CD4-positive, alpha-beta memory T cell (primary cell): ENCODE results near the gene PTPRR. TPM values are rescaled to one million over a fixed set of nuclear protein-coding genes. Genes with fewer than 3 reads are reported as not detected.

Experiments used
- CTCF ChIA-PET: fragments of 350-600 bp; sonication (Branson Sonifier 250); formaldehyde crosslinking; loops from one replicate; lab custom pipeline; 2021; ENCODE audit warnings: inconsistent platforms; ENCODE audit not compliant: partially characterized antibody; lab: Charles Lee
- POLR2A ChIA-PET: fragments of 350-600 bp; sonication (Branson Sonifier 250); formaldehyde crosslinking; loops from one replicate; lab custom pipeline; 2021; ENCODE audit not compliant: partially characterized antibody; lab: Charles Lee
- DNase-seq, 5 donors: peaks; one replicate each; pipeline versions ENCODE4 v3.0.0 to v3.0.0-alpha.2; 2020 to 2022; ENCODE audit warnings: mixed read lengths in 1 of 5
- H3K27ac ChIP-seq: one replicate; pipeline ENCODE4 v1.7.0; 2013; ENCODE audit warnings: low read depth, low read length
- H3K27me3 ChIP-seq: 2 replicates; pipeline ENCODE4 v1.7.0; 2013; ENCODE audit warnings: mild to moderate bottlenecking, low read length, moderate library complexity; ENCODE audit not compliant: insufficient read depth
- H3K36me3 ChIP-seq: 2 replicates; pipeline ENCODE4 v1.7.0; 2013; ENCODE audit warnings: mild to moderate bottlenecking, low read length, moderate library complexity; ENCODE audit not compliant: insufficient read depth
- H3K4me1 ChIP-seq: 2 replicates; pipeline ENCODE4 v1.7.0; 2013; ENCODE audit warnings: mild to moderate bottlenecking, low read length, moderate library complexity; ENCODE audit not compliant: insufficient read depth
- H3K4me3 ChIP-seq, 2 donors: one replicate each; pipeline ENCODE4 v1.7.0; 2013; ENCODE audit warnings: low read length in 2 of 2, mild to moderate bottlenecking in 1 of 2
- H3K9me3 ChIP-seq, 2 donors: one replicate each; pipeline ENCODE4 v1.7.0; 2013; ENCODE audit warnings: low read length in 2 of 2, control low read depth in 1 of 2; ENCODE audit not compliant: control insufficient read depth in 1 of 2
- H3K27ac Mint-ChIP-seq, 7 donors: one replicate each; pipeline ENCODE4 v1.8.0; 2020 to 2021; ENCODE audit warnings: mixed read lengths in 7 of 7, mild to moderate bottlenecking in 6 of 7, inconsistent platforms in 3 of 7, moderate library complexity in 3 of 7
- H3K27me3 Mint-ChIP-seq, 2 donors: one replicate each; pipeline ENCODE4 v1.8.0; 2020 to 2021; ENCODE audit warnings: mixed read lengths in 2 of 2
- H3K36me3 Mint-ChIP-seq, 2 donors: one replicate each; pipeline ENCODE4 v1.8.0; 2020 to 2021; ENCODE audit warnings: mixed read lengths in 2 of 2, inconsistent platforms in 1 of 2, mild to moderate bottlenecking in 1 of 2
- H3K4me1 Mint-ChIP-seq, 4 donors: one replicate each; pipeline ENCODE4 v1.8.0; 2020 to 2021; ENCODE audit warnings: mixed read lengths in 4 of 4, mild to moderate bottlenecking in 1 of 4
- H3K4me3 Mint-ChIP-seq, 8 donors: one replicate each; pipeline ENCODE4 v1.8.0; 2020 to 2021; ENCODE audit warnings: mixed read lengths in 8 of 8, mild to moderate bottlenecking in 7 of 8, moderate library complexity in 6 of 8, inconsistent platforms in 3 of 8
- H3K9me3 Mint-ChIP-seq, 8 donors: one replicate each; pipeline ENCODE4 v1.8.0; 2020 to 2021; ENCODE audit warnings: mixed read lengths in 8 of 8, mild to moderate bottlenecking in 5 of 8, inconsistent platforms in 3 of 8, moderate library complexity in 1 of 8
- intact Hi-C: fragments of 100-400 bp; cut with micrococcal nuclease; formaldehyde crosslinking; loops from one replicate; pipeline ENCODE4 v1.15.1; 2023
- polyA plus RNA-seq, 2 donors: library from polyadenylated mRNA; unstranded; fragments of 300-500 nt; fragmentation: Illumina TruSeq; gene quantifications; one replicate each; pipeline ENCODE4 v1.2.3, GENCODE V29; 2021
- total RNA-seq, 2 experiments: library from RNA; stranded (reverse); gene quantifications; one replicate each; pipeline ENCODE4 v1.2.3, GENCODE V29; 2021

Gene PTPRR
- total and polyA plus RNA-seq, 4 experiments from 2014 or later: not detected

DNA sequence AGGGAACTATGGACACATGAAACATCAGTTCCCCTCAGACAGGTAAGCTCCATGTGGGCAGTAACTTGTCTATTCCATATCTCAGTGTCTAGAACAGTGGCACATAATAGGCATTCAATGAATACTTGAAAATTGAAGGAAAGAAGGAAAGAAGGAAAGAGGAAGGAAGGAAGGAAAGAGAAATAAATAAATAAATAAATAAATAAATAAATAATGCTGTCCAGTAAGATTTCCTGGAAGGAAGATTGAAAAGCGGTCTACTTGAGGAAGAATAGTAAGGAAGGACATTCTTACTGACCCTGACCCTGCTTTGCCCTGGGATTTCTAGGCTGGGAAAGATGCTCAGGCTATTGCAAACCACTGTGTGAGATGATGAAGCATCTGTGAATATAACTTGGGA, 91.5 kb downstream of the PTPRR start:
- intact Hi-C loops: no loop called here
- H3K4me1 Mint-ChIP-seq: no peaks in the 10 kb centered on the region
- Histone ChIP-seq H3K9me3 (no peaks in the 10 kb centered on the region), H3K27me3 (no peaks in the 10 kb centered on the region), H3K4me1 (no peaks in the 10 kb centered on the region), H3K27ac (no peak overlapping the region), H3K36me3 (no peaks in the 10 kb centered on the region), H3K4me3 (no peak overlapping the region)
- H3K27me3 Mint-ChIP-seq: peaks cover 0 to 2% of the 10 kb centered on the region in 2 donors
- peaks cover 0 to 2% (median 0%) of the 10 kb centered on the region in 8 donors for H3K9me3 Mint-ChIP-seq
- CTCF ChIA-PET: no interaction called here
- H3K36me3 Mint-ChIP-seq: no peaks in the 10 kb centered on the region
- H3K4me3 Mint-ChIP-seq: no peak overlapping the region
- no peak for DNase-seq
- POLR2A ChIA-PET: no interaction called here
- no peak overlapping the region for H3K27ac Mint-ChIP-seq

DNA sequence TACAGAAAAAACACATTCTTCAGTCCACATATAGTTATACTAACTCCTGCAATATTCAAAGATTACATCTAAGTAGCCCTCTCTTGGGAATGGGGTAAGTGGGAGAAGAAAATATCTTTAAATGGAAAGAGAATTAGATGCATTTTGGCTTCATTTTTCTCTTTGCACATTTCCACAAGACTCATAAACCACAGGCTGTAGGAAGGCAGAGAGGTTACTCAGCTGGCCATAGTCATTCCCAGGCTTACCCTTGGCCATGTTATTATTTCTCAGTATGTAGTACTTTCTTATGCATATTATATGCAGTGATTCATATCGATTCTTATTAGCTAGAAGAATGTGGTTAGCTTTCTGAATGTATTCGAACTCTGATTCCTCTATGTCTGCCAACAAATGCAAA, 92.2 kb downstream of the PTPRR start:
- H3K9me3 ChIP-seq: no peaks in the 10 kb centered on the region
- no peaks in the 10 kb centered on the region for H3K36me3 Mint-ChIP-seq
- H3K27ac Mint-ChIP-seq: no peak overlapping the region
- no peak overlapping the region for H3K27ac ChIP-seq
- peaks cover 0 to 2% of the 10 kb centered on the region in 2 donors for H3K27me3 Mint-ChIP-seq
- CTCF ChIA-PET: no interaction called here
- no peaks in the 10 kb centered on the region for H3K4me1 ChIP-seq
- no peak overlapping the region for H3K4me3 ChIP-seq
- no peaks in the 10 kb centered on the region for H3K4me1 Mint-ChIP-seq
- H3K36me3 ChIP-seq: no peaks in the 10 kb centered on the region
- no peak for DNase-seq
- no peaks in the 10 kb centered on the region for H3K27me3 ChIP-seq
- no peak overlapping the region for H3K4me3 Mint-ChIP-seq
- intact Hi-C loops: no loop called here
- peaks cover 0 to 2% (median 0%) of the 10 kb centered on the region in 8 donors for H3K9me3 Mint-ChIP-seq
- POLR2A ChIA-PET: no interaction called here

DNA sequence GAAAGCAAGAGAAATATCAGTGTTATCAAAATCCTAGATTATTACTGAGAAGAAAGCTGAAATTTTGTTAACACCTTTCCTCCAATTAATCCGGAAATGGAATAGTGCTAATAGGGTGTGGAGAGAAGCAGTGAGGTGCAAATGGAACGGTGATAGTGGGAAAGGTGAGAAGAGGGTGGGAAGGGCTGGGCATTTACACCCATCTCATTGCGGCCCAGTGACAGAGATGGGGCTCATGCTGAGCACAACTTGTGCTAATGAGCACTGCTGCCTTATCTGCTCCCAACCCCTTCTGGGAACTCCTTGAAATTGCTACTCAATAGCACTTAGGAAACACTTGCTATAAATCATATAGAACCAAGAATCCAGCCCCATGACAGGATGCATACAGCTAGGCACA, 94.4 kb downstream of the PTPRR start:
- peaks cover 0 to 2% of the 10 kb centered on the region in 2 donors for H3K27me3 Mint-ChIP-seq
- H3K27me3 ChIP-seq: no peaks in the 10 kb centered on the region
- peaks cover 0 to 3% (median 0%) of the 10 kb centered on the region in 4 donors for H3K4me1 Mint-ChIP-seq
- no peaks in the 10 kb centered on the region for H3K9me3 ChIP-seq
- ChIA-PET POLR2A (no interaction called here), CTCF (no interaction called here)
- no peak for DNase-seq
- no peak overlapping the region for H3K27ac Mint-ChIP-seq
- H3K9me3 Mint-ChIP-seq: peaks cover 0 to 2% (median 0%) of the 10 kb centered on the region in 8 donors
- no peaks in the 10 kb centered on the region for H3K36me3 ChIP-seq
- intact Hi-C loops: no loop called here
- no peaks in the 10 kb centered on the region for H3K36me3 Mint-ChIP-seq
- H3K4me3 ChIP-seq: no peak overlapping the region
- H3K4me3 Mint-ChIP-seq: no peak overlapping the region
- no peak overlapping the region for H3K27ac ChIP-seq
- no peaks in the 10 kb centered on the region for H3K4me1 ChIP-seq

GRCh38 chr12:70824511-70824910, 96.0 kb downstream of the PTPRR start:
- no peaks in the 10 kb centered on the region for H3K4me1 ChIP-seq
- ChIA-PET CTCF (no interaction called here), POLR2A (no interaction called here)
- no peak overlapping the region for H3K27ac ChIP-seq
- Mint-ChIP-seq H3K4me3 (no peak overlapping the region), H3K36me3 (no peaks in the 10 kb centered on the region), H3K9me3 (peaks cover 0 to 3% (median 0%) of the 10 kb centered on the region in 8 donors), H3K27me3 (peaks cover 0 to 2% of the 10 kb centered on the region in 2 donors), H3K4me1 (peaks cover 0 to 3% (median 0%) of the 10 kb centered on the region in 4 donors), H3K27ac (no peak overlapping the region)
- no peak overlapping the region for H3K4me3 ChIP-seq
- H3K36me3 ChIP-seq: no peaks in the 10 kb centered on the region
- DNase-seq: no peak
- no peaks in the 10 kb centered on the region for H3K27me3 ChIP-seq
- intact Hi-C loops: no loop called here
- no peaks in the 10 kb centered on the region for H3K9me3 ChIP-seq

- H3K27ac Mint-ChIP-seq: no peak overlapping the region
- no peaks in the 10 kb centered on the region for H3K27me3 Mint-ChIP-seq
- no peaks in the 10 kb centered on the region for H3K36me3 Mint-ChIP-seq
- Histone ChIP-seq H3K9me3 (no peaks in the 10 kb centered on the region), H3K27me3 (no peaks in the 10 kb centered on the region), H3K36me3 (no peaks in the 10 kb centered on the region), H3K4me3 (no peak overlapping the region), H3K4me1 (no peaks in the 10 kb centered on the region), H3K27ac (no peak overlapping the region)
- CTCF ChIA-PET: no interaction called here
- POLR2A ChIA-PET: no interaction called here
- H3K4me1 Mint-ChIP-seq: peaks cover 0 to 3% (median 0%) of the 10 kb centered on the region in 4 donors
- DNase-seq: no peak
- no peak overlapping the region for H3K4me3 Mint-ChIP-seq
- intact Hi-C loops: no loop called here
- peaks cover 0 to 3% (median 0%) of the 10 kb centered on the region in 8 donors for H3K9me3 Mint-ChIP-seq
Observed at GRCh38 chr12:70823182-70823976, 97.2 kb downstream of the PTPRR start.

GRCh38 chr12:70822412-70822811, 98.1 kb downstream of the PTPRR start:
- H3K9me3 ChIP-seq: no peaks in the 10 kb centered on the region
- H3K36me3 Mint-ChIP-seq: no peaks in the 10 kb centered on the region

GRCh38 chr12:70815971-70816391, 104.6 kb downstream of the PTPRR start:
- H3K27ac Mint-ChIP-seq: no peak overlapping the region
- H3K27me3 ChIP-seq: no peaks in the 10 kb centered on the region
- no peaks in the 10 kb centered on the region for H3K36me3 ChIP-seq
- H3K27me3 Mint-ChIP-seq: no peaks in the 10 kb centered on the region
- no peaks in the 10 kb centered on the region for H3K9me3 ChIP-seq
- no peak overlapping the region for H3K27ac ChIP-seq
- H3K4me1 ChIP-seq: no peaks in the 10 kb centered on the region
- intact Hi-C loops: no loop called here
- H3K36me3 Mint-ChIP-seq: no peaks in the 10 kb centered on the region
- CTCF ChIA-PET: no interaction called here
- DNase-seq: no peak
- POLR2A ChIA-PET: no interaction called here
- peaks cover 0 to 6% (median 2%) of the 10 kb centered on the region in 8 donors for H3K9me3 Mint-ChIP-seq
- no peak overlapping the region for H3K4me3 ChIP-seq
- H3K4me1 Mint-ChIP-seq: no peaks in the 10 kb centered on the region
- H3K4me3 Mint-ChIP-seq: no peak overlapping the region

More at GRCh38 chr12:70822412-70822811, 98.1 kb downstream of the PTPRR start:
- no peak for DNase-seq
- H3K4me3 ChIP-seq: no peak overlapping the region
- intact Hi-C loops: no loop called here
- H3K4me1 ChIP-seq: no peaks in the 10 kb centered on the region
- POLR2A ChIA-PET: no interaction called here
- H3K27ac ChIP-seq: no peak overlapping the region
- Mint-ChIP-seq H3K4me3 (no peak overlapping the region), H3K4me1 (peaks cover 0 to 3% (median 0%) of the 10 kb centered on the region in 4 donors), H3K27me3 (no peaks in the 10 kb centered on the region), H3K27ac (no peak overlapping the region), H3K9me3 (peaks cover 0 to 3% (median 0%) of the 10 kb centered on the region in 8 donors)
- no peaks in the 10 kb centered on the region for H3K27me3 ChIP-seq
- CTCF ChIA-PET: no interaction called here
- no peaks in the 10 kb centered on the region for H3K36me3 ChIP-seq
